HG03097 (cell line): ENCODE results near the gene COL5A1.

ENCODE experiments used
- ATAC-seq: cut with Tn5 transposase; IDR thresholded peaks from one replicate; pipeline ENCODE4 v1.9.1; 2021; ENCODE audit not compliant: unreplicated experiment, low FRiP score

The COL5A1 gene

DNA sequence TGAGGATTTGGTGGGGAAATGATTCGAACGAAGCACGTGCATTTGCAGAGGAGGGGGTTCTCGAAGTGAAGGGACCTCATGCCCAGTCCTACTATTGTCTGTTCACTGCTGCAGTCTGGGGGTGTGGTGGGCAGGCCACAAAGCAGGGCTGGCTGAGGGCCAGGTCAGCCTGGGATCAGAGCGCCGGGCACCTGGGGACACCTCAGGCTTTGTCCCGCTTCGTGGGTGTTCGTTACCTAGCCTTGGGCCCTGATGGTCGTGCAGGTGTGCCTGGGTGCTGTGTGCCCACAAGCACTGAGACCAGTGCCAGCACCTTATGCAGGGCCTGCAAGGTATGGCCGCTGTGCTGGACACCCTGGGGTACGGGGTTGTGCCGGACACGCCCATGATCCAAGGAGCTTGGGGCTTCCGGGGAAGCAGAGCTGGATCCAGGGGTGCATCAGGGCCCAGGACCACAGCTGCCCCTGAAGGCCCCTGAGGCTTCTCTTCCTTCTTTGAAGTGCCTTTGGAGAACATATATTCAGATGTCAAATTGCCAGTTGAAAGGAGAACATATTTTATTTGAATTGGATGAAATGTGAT, 80.6 kb downstream of the COL5A1 start:
- ATAC-seq = no peak

DNA sequence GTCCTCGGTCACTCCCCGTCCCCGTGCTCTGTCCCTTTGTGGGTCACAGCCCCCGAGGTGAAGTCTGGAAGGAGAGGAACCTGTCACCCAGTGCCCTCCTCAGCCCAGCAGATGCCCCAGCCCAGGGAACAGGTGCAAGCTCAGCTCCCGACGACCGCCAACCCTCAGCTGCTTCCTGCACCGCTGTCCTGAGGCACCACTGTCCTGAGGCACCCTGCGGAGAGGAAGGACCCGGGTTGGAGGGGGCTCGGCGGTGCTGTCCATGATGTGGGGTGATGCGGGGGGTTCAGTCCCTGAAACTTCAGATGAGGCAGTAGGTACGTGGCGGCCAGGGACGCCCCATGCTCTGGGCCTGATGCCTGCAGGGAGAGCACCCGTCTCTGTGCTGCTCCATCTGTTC, 81.4 kb downstream of the COL5A1 start:
- ATAC-seq = no peak

DNA sequence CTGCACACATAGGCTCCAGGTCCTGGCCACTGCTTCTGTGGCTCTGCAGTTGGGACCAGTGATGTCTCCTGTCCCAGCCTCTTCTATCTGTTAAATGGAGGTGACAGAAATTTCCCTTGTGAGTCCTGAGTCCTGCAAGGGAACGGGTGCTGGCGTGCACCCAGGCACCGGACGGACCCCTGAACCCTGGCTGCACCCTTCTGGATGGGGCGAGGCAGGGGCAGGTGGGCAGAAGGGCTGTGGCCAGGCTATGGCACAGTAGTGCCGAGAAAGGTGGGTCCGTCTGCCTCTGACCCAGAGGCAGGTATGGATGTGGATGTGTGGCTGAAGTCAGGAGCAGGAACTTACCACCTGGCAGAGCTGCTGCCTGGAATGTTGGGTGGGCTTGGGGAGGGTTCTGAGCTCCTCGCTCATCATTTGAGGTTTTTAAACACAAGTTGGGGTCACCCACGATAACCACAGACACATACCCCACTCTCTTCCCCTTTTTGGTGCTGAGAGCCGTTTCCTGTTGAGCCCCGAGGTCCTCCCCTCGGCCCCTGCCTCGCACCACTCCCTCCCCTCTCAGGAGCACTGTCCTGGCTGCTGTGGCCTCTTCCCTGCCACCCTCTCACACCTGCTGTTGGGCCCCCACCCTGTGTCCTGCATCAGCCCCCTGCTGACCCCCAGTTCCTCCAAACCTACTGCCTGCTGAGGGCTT, 82.0 kb downstream of the COL5A1 start:
- ATAC-seq = no peak

DNA sequence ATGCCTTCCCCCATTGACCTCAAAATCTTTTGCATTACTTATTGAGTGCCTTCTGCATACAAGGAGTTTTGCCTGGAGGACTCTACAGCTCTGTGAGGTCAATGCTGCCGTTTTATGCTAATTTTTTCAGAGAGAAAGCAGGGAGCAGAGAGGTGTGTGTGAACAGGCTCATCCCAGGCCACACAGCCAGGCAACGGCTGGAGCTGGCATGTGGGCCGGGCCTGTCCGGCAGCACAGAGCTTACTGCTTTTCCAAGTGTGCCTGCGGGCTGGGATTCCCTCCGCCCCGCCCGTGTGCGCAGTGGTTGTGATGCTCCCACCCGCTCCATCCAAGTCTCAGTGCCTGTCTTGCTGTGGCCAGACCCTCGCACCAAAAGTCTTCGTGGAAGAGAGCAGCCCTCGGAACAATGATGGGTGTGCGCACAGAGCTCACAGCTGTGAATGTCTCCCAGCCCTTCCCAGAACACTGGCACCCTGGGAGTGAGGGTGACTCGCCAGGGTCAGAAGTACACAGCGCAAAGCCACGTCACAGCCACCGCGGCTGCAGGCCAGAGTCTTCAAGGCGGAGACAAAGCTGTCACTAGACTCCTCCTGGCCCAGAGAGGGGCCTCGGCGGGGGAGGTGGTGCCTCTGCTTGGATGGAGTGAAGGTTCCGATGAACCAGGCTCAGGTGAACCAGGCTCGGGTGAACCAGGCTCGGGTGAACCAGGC, 82.8 kb downstream of the COL5A1 start:
- no peak for ATAC-seq

DNA sequence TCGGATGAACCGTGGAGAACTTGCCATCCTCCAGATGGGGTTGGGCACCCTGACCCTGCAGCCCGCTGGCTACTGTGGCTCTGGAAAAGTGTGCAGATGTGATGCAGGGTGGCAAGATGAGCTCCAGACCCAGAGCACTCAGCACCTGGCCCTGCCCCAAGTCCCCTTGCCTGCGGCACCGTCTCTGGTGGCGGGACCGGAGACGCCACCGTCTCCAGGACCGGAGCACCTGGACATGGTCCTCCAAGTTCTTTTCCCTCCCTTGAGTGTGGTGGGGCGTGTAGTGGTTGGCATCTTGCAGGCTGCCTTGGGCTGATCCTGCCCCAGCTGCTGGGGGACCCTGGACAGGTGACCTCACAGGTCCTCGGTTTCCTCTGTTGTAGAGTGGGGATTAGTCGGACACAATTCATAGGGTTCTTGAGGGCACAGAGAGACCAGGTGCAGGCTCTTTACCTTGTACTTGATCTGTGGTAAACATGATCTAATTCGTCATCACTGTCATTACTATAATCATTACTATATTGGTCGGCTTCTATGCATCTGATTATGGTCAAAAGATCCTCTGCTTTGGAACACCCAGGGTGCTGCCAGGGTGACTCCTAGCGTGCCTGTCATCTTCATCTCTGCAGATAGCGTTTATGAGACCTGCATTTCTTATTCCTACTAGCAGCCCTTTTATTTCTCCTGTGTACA, 83.5 kb downstream of the COL5A1 start:
- no peak for ATAC-seq

DNA sequence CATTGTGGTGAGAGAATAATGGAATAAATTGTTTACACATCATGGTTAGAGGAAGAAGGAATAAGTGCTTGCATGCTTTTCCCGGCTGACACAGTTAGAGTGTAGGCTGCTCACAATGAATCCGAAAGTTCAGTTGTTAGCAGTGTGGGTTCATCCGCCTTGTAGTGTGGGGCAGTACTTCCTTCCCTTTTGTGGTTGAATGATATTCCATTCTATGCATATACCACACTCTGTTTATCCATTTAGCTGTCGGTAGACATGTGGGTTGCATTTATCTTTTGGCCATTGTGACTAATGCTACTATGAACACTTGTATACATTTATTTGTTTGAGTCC, 84.0 kb downstream of the COL5A1 start:
- no peak for ATAC-seq

DNA sequence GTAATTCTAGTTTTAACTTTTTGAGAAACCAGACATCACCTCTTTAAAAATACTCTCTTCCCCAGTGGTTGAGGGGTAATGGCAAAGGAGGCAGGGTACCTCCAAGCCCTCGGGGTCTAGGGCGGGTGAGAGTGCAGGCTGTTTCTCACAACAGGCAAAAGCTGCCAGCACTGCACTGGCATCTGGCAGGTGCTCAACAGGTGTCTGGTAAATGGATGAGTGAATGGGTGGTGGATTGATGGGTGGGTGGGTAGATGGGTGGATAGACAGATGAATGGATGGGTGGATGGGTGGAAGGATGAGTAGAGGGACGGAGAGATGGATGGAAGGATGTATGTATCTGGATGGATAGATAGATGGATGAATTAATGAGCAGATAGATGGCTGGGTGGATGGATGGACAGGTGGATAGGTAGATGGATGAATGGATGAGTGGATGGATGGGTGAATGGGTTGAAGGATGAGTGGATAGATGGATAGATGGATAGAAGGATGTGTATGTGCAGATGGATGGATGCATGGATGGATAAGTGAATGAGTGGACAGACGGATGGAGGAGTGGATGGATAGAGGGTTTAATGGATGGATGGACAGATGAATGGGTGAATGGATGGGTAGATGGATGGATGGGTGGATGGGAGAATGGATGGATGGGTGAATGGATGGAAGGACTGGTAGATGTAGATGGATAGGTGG, 84.6 kb downstream of the COL5A1 start:
- no peak for ATAC-seq

DNA sequence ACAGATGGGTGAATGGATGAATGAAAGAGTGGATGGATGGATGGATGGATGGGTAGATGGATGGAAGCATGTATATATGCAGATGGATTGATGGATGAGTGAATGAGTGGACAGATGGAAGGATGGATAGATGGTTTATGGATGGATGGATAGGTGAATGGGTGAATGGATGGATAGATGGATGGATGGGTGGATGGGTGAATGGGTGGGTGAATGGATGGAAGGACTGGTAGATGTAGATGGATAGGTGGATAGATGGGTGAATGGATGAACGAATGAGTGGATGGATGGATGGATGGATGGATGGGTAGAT, 85.1 kb downstream of the COL5A1 start:
- no peak for ATAC-seq

DNA sequence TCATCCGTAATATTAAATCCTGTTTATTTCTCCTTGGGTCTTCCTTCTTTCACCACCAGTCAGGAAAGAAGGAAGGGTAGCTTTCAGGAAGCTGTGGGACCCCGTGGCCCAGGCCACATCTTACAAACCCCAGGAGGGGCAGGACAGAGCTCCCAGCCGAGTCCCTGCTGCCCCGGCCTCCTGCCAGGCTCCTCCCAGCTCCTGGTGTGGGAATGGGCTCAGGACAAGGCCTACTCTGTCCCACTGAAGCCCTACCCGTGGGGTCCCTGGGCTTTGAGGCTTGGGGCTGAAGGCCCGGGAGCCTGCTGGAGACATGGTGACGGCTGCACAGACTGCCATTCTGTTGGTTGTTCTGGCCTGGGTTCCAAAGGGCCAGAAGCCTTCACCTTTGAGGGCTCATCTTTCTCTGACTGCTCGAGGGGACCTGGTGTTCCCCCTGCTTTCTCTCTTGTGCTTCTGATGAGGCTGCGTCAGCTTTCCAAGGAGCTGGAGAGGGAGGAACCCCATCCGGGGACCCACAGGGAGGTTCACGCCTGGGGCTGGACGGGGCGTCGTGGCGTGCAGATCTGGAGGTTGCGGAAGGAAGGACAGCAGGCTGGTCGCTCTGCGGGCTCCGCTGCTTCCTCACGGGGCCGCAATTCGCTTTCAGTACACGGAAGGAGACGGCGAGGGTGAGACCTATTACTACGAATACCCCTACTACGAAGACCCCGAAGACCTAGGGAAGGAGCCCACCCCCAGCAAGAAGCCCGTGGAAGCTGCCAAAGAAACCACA, 86.6 kb downstream of the COL5A1 start:
- no peak for ATAC-seq

DNA sequence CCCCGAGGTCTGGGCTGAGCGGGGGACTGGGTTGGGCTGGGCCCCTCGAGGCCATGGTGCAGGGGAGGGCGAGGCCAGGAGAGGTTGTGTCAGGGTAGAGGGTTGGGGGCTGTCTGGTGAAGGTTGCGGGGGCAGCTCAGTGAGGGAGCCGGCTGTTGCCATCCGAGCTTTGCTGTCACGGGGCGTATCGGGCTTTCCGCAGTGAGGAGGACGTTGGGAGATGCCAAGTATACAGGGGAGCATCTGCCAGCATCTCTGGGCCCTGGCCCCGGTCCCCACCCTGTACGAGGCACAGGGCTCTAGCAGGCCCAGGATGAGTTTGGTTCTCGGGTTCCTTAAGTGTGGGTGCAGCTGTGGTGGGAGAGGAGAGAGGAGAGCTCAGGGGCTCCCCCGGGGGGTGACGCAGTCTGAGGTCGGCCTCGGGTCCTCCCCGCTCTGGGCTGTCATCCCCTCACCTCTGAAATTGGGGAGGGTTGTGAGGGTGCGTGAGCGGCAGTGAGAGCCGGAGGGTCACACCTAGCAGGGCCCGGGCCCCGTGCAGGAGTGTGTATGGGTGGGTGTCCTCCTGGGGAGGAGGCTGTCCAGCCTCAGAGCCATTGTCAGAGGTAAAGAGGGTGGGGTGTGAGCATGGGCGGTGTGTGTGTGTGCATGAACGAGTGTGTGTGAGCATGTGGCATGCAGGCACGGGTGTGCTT, 87.3 kb downstream of the COL5A1 start:
- no peak for ATAC-seq

DNA sequence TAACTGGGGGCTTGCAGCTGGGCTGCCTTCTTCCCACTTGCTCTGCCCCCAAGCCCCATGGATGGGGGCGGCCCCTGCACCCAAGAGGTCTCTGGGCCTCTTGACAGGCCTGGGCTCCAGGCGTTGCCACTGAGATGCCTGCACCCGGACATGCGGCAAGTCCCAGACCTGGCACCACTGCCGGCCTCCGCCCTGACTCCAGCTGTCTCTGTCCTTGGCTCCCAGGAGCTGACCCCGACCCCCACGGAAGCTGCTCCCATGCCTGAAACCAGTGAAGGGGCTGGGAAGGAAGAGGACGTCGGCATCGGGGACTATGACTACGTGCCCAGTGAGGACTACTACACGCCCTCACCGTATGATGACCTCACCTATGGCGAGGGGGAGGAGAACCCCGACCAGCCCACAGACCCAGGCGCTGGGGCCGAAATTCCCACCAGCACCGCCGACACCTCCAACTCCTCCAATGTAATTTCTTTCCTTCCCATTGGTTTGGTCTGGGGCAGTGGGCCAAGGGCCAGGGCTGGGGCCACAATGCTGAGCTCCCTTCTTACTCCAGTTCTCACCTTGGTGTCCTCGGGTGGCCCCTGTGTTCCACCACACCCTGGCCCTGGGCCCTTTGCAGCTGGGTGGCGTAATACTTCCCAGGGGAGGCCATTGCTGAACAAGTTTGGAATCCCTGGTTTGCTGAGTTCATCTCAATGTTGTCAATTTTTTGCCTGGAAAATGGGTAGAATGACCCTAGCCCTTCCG, 88.6 kb downstream of the COL5A1 start:
- ATAC-seq = no peak

DNA sequence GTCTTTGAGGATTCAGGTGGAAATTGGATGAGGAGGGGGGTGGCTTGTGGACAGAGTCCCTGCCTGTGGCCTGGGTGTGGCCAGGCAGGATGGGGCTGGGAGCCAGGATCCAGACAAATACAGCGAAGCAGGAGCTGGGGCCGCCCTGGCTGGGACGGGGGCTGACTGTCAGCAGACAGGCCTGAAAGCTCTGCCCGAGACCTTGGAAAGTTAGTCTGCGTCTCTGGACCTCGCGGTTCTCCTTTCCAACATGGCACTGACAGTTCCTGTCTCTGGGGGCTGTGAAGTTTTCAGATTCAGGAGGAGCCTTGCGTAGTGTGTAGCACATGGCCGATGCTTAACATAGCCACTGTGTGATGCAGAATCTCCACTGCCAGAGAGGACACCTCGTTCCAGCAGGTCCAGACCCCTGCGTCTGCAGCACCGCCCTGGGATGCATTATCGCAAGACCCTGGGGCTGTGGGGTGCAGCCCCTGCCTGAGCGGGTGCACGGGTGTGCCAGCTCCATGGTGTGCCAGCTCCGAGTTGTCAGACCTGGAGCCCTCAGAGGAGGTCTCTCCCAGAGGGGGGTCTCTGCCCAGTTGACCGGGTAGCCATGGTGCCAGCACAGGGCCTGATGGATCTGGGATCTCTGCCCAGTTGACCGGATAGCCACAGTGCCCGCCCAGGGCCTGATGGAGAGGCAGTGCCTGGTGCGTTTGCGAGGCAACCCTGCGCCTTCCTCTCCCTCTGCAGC, 89.3 kb downstream of the COL5A1 start:
- ATAC-seq = no peak

DNA sequence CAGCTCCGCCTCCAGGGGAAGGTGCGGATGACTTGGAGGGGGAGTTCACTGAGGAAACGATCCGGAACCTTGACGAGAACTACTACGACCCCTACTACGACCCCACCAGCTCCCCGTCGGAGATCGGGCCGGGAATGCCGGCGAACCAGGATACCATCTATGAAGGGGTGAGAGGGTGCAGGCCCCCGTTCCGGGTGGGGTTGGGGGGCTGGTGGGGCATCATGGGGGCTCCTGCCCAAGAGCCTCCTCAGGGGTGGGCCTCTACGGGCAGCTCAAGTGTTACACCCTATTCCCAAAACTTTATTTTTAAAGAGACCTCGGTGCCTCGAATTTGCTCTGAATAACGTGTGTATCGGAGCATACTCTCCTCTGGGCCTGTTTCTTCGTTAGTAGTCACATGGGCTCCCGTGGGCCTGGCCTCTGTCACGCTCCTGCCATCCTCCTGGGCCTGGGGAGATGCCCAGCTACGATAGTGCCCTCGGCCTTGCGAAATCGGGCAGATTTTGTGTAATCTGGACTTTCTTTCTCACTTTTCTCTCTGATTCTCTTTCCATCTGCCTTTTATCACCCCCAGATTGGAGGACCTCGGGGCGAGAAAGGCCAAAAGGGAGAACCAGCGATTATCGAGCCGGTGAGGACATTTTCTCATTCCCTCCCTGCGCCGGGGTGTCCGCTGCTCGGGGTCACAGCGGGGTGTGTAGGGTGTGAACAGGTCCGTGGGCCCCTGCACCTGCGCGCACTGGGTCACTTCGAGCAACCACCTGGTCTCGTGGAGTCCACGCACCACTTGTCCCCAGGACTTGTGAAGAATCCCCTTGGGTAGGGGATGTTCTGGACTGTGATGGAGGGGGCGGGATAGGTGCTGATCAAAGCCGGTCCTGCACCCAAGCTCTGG, 90.1 kb downstream of the COL5A1 start:
- no peak for ATAC-seq

DNA sequence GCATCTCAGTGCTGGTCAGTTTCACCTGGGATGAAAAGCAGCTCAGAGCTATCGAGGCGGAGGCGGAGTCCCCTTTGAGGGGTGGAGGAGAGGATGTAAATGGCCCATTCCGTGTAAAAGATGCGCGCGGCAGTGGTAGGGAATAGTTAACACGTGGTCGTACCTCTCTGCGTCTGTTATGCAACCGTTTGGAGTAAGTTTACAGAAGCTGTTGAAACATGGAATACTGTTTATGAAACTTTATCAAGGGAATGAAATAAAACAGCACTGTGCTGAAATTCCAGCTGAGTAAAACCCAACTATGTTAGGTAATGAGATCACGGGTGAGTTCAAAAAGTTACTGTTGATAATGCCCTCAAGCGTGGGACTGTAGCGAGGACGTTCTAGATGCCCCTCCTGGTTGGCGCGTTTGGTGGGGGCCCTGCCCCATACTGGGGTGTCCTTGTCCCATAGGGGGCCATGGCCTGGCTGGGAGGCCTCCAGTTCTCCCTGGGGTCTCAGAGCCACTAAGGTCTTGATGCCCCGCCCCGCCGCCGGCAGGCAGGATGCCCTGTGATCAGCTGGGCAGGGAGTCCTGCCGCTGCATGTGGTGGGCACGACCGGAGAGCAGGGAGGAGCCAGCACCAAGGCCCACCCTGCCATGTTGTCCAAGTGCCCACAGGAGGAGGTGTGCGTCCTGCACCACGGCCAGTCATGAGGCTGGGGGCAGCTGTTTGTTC, 90.9 kb downstream of the COL5A1 start:
- no peak for ATAC-seq

DNA sequence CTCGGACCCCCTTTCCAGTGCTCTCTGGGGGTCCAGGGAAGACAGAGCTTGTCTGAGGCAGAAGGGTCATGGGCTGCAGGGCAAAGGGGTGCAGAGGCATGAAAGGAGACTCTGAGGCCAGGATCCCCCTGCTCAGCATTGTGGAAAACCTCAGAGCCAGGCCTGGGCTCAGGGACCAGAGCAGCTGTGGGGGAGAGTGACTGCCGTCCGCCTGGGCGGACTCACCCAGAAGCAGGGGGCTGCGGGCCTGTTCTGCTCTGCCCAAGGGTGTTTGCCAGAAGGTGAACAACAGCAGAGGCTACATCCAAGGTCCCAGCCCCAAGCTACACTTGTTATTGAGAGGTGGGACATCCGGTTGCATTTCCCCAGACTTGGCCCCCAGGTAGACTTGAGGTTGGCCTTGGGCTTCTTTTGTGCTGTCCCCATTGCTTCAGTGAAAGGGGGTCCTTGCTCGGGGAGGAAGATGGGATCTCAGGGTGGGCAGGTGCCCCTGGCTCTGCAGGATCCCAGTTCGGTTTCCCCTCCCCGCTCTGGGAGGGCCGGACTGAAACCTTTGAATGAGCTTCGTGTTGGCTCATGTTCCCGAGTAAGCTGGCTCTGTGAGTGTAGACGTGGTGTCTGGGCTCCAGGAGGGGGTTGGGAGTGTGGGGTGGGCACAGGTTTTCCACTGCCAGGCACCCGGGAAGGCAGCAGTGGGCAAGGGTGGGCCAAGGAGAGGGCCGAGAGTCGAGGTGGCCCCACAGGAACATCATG, 92.1 kb downstream of the COL5A1 start:
- no peak for ATAC-seq

DNA sequence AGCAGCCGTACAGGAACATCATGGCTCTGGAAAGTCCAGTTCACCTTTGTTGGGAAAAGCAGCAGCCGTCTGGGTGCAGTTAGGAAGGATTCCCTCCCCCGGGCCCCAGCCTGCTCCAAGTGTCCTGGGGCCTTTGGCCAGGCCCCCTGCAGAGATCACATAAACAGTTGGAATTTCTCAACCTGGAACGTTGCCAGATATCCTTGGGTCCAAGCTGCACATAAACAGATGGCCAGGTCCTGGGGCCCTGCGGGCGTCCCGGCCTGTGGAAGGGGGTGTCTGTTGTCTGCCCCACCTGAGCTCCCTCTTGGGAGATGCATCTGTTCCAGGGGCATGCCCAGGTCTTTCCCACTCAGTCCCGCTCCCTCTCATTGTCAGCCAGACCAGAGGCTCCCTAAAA, 92.7 kb downstream of the COL5A1 start:
- ATAC-seq = no peak
